NCI-H146 treated with DMSO at 0.1 percent for 48 hours (cell line): ENCODE measurements around the gene ZGRF1.
"Not testable (repeated sequence)": the region's sequence is repeated elsewhere in the genome, so short reads cannot be mapped to it uniquely, and the experiment has no call there.

Experiments
- DNase-seq: peaks from one replicate; lab custom pipeline; 2025; ENCODE audit not compliant: unreplicated experiment; lab: John Stamatoyannopoulos, UW

ZGRF1 gene, protein sequence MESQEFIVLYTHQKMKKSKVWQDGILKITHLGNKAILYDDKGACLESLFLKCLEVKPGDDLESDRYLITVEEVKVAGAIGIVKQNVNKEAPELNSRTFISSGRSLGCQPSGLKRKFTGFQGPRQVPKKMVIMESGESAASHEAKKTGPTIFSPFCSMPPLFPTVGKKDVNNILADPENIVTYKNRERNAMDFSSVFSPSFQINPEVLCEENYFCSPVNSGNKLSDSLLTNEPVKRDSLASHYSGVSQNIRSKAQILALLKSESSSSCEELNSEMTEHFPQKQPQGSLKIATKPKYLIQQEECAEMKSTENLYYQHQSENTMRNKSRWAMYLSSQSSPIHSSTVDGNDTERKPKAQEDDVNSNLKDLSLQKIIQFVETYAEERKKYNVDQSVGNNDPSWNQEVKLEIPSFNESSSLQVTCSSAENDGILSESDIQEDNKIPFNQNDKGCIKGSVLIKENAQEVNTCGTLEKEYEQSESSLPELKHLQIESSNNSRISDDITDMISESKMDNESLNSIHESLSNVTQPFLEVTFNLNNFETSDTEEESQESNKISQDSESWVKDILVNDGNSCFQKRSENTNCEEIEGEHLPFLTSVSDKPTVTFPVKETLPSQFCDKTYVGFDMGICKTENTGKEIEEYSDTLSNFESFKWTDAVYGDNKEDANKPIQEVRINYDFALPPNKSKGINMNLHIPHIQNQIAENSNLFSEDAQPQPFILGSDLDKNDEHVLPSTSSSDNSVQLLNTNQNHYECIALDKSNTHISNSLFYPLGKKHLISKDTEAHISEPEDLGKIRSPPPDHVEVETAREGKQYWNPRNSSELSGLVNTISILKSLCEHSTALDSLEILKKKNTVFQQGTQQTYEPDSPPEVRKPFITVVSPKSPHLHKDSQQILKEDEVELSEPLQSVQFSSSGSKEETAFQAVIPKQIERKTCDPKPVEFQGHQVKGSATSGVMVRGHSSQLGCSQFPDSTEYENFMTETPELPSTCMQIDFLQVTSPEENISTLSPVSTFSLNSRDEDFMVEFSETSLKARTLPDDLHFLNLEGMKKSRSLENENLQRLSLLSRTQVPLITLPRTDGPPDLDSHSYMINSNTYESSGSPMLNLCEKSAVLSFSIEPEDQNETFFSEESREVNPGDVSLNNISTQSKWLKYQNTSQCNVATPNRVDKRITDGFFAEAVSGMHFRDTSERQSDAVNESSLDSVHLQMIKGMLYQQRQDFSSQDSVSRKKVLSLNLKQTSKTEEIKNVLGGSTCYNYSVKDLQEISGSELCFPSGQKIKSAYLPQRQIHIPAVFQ (N-terminal part only)

DNA sequence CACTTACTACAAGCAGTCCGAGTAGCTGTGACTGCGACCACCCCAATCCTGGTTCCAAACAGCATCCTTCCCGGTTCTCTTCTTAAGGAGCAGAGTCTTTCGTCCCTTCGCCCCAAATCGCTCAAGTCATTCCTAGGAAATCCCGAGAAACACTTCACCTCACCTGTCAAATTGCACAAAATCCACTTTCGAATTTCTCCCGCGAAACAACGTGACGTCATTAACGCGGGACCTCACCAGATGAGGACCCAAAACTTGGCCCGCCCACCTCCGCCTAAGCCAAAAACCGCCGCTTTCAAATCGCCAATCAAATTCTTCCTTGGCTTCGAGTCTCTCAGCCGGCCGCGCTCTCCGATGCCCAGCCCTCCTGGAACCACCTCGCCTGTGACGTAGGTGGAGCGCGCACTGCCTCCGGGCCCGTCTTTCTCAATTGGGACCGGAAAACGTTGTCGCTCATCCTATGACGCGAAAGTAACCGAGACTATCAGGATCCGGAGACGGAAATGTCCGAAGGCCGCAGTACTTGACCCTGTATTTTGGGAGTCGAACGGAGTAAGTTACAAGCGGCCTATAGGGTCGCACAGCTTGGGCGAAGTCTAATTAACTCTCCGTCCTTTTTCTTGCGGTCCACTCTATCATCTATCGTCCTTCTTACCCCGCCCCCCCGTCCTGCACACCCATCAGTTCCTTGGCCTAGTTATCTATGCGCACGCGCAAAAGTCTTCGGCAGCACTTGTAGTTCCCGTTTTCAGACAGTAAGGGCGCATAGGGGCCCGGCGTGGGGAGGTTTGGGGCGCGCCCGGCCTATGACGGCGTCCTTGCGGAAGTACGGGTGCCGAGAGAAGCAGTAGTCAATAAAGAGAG is at the start of gene ZGRF1, which contains the start of gene LARP7:
Gene ZGRF1, minus strand, starts transcription at position 222 of the 864 bp plus-strand sequence. CDS start 3,733 bp downstream, outside the sequence.
Gene LARP7, plus strand, starts transcription at position 456 of the 864 bp plus-strand sequence. CDS start 7,527 bp downstream, outside the sequence.
- peak; percentile 92 for DNase-seq

DNA sequence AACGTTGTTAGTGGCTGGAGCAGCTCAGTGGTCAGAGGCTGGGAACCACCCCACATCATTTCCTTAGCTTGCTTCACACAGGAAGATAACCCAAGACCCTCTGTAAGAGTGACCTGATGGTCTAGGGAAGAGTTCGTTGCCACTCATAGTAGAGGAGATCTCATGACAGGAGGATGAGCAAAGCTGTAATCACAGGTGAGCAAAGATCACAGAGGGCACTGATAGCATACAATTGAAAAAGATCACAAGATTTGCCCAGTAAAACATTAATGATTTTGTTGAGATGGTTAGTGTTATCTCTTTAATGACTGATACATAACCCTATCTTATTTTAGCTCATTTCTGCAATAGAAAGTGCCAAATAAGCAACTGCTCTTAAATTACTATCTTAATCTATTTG is 44.3 kb upstream of the ZGRF1 start:
- DNase-seq = no peak

DNA sequence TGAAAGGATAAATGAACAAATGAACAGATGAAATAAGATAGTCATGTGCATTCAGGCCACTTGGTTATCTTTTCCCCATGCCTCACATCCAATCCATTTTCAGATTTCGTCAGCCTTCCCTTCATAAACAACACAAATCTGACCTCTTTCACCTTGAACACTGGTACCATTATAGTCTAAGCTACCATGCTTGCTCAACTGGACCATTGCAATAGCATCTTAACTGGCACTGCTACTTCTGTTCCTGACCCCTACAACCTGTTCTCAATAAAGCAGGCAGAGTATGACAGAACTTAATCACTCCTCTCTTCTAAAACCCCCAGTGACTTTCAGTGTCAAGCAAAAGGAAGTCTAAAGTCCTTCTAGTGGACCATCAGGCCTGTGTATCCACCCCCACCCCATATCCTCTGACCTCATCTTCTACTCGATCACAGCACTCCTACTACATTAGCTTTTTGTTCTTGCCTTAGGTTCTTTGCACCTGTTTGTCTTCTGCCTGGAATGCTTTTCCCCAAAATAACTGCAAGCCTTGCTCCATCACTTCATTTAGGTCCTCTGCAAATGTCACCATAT is 40.9 kb upstream of the ZGRF1 start:
- no peak for DNase-seq

DNA sequence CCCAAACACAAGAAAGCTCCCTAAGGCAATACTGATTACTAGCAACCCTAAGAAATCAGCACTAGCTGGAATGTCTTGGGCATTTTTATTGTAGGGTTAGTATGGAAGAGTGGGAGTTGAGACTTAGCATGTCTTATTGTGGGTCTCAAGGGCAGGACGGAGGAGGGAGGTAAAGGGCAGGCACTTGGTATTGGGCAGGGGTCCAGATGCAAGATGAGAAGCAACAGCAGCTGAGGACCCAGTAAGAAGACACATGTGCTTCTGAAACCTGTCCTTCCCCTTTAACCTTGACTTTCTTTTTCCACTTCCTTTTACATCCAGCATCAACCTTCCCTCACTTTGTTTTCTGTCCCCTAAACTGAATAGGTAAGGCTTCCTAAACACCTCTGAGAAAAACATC is 37.7 kb upstream of the ZGRF1 start:
- no peak for DNase-seq

DNA sequence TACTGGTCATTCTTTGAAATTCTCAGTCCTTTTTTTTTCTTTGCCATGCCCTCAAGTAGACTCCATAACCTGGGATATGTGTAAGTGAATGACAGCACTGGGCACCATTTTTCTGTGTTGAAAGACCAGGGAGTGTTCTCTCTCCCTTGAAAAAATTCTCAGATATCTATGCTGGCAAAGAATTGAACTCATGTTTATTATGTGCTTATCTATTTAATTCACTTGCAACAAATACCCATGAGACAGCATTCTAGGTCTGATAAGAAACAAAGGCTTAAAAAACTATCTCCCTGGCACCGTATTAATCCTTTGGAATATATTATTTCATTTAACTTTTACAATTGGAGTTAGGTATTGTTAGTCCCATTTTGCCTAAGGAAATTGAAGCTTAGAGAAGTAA is 37.0 kb upstream of the ZGRF1 start:
- DNase-seq = no peak

DNA sequence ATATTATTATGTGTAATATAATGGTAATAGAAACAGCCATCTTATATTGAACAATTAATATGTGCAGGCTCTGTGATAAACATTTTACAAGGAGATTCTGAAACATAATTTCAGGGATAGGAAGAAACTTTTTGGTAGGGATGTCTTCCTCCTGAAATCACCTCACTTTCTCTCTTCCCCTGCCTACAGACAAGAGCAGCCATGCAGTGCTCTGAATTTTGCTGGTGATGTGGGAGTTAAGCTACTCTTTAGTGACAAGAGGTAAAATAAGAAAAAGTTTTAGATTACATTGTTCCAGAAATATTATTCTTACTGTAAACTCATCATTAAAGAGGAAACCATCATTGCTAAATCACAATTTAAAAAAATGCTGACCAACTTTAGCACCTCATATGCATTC is 36.4 kb upstream of the ZGRF1 start:
- DNase-seq = no peak

DNA sequence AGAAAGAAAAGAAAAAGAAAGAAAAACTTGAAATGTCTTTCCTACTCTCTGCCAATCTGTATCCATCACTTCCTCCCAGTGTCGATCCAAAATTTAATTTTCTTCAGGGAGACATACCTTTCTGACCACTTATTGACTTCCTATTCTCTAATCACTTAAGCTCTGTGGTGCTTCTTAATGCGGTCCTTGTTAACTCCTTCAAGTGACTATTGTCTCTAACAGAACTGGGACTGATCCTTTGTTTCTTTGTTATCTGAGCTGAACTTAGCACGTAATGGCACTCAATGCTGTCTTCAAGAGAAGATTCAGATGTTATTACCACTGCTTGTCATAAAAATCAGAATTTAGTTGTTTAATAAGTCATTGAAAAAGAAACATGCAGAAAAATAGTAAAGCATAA is 31.4 kb upstream of the ZGRF1 start:
- no peak for DNase-seq

DNA sequence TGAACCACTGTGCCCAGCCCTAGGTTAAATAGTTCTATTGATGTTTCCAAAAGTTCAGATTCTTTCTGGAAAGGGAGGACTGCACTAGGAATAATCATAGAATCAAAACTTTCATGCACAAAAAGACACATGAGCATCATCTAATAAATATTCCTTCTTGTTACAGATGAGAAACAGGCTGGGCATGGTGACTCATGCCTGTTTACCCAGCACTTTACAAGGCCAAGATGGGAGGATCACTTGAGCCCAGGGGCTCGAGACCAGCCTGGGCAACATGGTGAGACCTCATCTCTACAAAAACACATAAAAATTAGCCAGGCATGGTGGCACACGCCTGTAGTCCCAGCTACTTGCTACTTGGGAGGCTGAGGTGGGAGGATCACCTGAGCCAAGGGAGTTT is 27.9 kb upstream of the ZGRF1 start:
- DNase-seq = no peak

DNA sequence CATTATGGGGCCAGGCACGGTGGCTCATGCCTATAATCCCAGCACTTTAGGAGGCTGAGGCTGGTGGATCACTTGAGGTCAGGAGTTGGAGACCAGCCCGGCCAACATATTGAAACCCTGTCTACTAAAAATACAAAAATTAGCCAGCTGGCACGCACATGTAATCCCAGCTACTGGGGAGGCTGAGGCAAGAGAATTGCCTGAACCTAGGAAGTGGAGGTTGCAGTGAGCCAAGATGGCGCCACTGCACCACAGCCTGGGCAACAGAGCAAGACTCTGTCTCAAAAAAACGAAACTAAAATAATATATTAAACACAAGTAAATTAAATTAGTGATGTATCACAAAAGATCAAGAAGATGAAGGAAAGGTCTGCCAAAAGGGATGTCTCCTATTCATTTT is 19.4 kb upstream of the ZGRF1 start:
- not testable (repeated sequence) for DNase-seq

DNA sequence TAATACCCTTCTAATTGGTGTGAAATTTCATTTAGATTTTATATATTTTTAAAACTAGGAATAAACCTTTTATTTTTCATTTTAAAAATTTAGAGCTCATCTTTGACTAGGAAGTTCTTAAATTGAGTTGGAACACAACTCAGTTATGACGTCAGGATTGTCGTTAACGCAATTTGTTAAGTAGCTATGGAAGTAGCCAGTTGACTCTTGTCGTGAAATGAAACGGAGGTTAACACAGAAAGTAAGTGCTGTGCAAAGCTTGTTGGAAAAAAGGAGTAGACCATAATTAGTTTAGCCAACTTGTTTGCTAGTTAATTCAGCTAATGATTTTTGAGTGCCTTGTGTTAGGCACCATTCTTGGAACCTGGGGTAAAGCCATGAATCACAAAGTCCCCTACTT is 18.6 kb upstream of the ZGRF1 start:
- no peak for DNase-seq

DNA sequence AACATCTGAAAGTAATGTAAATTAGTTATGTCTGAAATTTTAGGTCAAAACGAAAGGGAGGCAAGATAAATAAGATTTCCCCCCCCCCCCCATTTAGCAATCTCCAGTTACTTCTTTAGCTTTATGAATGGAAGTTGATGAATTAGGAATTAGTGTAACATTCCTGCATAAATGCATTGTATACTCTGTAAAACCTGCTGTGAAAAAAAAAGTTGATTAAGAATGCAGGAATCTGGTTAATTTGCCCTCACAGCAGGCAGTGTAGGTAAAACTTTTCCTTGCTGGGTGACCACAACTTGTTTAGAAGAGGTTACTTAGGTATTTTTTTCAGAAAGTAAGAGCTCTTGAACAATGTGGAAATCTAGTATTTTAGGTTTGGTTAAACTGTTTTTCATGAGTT is 15.5 kb upstream of the ZGRF1 start:
- no peak for DNase-seq

DNA sequence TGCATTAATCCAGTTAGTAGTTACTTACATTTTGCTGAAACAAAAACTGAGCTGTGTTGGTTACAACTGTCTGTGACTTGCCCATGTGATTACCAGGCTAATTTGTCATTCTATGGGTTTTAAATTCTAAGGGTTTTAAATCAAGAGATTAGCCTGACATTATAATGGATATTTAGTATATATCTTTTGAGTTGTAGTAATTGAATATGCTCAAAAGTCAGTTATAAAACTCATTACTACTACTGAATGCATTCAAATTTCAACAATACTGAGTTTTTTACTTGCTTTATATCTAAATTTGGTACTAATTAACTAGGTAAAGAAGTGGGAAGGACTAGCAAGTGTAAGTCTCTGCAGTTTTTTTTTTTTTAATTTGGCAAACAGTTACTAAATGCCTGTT is 14.9 kb upstream of the ZGRF1 start:
- DNase-seq = no peak

DNA sequence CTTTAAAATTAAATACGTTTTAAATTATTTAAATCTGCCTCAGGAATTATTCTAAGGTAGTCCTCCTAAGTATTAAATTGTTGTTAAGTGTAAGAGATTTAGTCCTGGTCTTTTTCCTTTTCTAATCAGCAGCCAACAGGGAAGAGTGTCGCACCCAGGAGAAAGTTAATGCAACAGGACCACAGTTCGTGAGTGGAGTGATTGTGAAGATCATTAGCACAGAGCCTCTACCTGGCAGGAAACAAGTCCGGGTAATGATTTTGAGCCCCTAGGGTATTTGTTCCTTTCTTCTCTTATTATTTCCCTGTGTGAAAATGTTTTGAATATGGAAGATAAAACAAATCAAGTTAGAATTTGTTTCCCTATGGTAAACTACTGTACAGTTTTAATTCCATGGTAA is 13.6 kb upstream of the ZGRF1 start:
- DNase-seq = no peak

DNA sequence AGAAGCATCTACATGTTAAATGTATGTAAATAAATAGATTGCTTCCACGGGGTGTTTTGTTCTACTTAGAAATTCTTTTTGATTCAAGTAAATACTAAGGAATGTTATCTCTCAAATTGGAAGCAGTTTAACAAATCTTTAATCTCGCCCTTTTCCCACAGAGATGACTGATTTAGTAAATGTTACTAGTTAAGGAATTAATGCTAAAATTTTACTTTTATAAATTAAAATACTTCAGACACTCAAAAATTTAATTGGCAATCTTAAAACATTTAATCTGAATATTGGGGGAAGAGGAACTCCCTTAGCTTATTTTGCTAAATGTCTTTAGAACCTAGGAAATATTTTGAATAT is 12.3 kb upstream of the ZGRF1 start:
- DNase-seq = no peak

DNA sequence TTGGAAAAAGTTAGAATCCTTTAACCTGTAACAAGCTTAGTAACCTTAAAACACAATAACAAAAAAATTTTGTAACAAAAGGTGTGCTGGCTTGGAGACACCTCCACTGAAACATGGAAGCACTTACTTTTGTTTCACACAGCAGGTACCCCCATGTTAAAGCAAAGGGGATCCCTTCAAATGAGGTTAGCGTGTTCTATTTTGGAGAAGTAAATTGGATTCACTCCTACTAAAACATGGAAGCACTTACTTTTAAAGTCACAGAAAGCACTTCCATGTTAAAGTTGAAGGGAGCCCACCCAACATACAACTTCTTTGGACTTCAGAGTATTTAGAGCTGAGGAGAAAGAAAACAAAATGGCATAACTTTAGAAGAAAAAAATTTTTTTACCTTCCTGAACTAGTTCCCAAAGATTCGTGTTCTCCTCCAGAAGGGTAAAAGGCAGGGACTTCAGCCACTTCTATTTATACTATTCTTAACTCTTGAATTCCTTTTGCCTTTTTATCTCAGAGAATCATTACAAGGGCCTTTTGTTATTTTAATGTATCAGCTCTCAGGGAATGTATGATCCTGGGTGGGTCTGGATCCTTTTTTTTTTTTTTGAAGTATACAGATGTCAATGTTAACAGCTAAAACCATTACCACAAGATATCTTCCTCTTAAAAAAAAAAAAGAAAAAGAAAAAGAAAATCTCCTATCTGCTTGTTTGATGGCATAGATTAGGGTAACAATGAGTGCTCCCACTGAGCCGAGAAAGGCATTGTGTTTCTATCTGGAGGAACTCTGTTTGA is 11.8 kb upstream of the ZGRF1 start:
- no peak for DNase-seq

DNA sequence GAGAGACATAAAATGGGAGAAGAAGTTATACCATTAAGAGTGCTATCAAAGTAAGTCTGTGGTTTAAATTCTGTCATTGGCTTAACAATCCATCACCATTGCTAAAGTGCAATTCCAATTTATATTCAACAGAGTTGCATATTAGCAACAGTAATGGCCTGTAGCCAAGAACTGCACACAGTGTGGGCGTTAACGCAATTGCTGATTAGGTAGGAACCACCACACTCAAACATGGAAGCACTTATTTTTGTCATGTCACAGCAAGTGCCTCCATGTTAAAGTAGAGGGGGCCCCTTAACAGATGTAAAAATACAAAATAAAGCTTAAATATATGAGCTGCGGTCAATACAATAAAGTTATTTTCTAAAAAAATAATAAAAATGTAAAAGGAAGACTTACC is 11.1 kb upstream of the ZGRF1 start:
- DNase-seq = no peak

DNA sequence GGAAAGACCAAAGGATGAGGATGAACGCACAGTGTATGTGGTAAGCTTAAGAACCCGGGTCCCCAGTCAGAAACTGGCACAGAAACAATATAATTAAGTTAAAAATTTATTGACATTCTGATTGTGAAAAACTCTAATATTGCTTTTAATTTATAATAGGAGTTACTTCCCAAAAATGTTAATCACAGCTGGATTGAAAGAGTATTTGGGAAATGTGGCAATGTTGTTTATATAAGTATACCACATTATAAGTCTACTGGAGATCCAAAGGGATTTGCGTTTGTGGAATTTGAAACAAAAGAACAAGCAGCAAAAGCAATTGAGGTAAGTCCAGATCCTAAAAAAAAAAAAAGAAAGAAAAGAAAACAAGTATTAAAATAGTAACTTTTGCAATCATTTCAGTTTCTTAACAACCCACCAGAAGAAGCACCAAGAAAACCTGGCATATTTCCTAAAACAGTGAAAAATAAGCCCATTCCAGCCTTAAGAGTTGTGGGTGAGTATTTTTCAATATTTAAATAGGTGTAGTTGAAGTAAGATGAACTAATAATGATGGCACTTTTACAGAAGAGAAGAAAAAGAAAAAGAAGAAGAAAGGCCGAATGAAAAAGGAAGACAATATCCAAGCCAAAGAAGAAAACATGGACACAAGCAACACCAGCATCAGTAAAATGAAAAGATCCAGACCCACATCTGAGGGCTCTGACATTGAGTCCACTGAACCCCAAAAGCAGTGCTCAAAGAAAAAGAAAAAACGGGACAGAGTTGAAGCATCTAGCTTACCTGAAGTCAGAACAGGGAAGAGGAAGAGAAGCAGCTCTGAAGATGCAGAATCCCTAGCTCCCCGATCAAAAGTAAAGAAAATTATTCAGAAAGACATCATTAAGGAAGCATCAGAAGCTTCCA is 10.2 kb upstream of the ZGRF1 start:
- DNase-seq = no peak
